NCI-H774 (cell line): Measurements from ENCODE around the gene DOCK4.
A peak's percentile ranks its signal among the peaks of the same experiment; 100 is the strongest.

Source experiments
- DNase-seq: peaks from one replicate; lab custom pipeline; 2025; lab: John Stamatoyannopoulos, UW

DOCK4 gene

GRCh38 chr7:111760043-111760442 is 446.2 kb downstream of the DOCK4 start:
- no peak for DNase-seq

DNA sequence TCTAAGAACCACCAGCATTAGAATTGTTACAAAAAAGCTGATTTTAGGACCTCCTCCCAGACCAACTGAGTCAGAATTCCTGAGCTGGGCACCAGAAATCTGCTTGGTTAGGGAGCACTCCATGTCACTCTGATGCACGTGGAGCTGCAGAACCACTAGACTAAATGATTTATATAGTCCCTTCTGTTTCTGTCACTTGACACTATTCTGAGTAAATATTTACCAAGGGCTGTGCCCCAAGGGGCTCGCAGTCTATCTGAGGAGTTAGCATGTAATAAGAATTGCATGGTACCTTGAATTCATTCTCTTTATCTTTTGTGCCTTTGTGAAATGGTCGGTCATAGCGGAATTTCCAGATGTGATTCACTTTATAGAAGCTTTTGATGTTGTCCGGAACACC is 447.9 kb downstream of the DOCK4 start:
- no peak for DNase-seq

DNA sequence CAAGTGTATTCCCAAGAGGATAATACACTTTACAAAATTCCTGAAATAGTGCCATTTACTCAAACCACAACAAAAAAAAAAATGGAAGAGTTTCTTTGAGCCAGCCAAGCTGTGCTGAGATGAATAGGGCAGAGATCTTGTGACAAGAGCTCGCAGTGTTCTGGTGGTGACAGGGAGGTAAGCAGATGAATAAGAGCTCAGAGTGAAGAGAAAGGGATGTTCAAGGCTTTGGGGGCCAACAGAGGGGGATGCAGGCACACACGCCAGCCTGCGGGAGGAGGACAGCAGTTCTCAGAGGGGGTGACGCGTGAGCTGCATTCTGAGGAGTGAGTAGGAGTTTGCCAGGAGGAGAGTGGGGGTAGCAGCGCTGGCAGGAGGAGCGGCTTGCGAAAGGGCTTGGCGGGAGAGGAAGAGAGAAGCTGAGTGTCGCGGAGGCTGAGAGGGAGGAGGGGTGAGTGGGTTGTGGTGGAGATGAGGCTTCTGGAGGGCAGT is 449.5 kb downstream of the DOCK4 start:
- DNase-seq: no peak

DNA sequence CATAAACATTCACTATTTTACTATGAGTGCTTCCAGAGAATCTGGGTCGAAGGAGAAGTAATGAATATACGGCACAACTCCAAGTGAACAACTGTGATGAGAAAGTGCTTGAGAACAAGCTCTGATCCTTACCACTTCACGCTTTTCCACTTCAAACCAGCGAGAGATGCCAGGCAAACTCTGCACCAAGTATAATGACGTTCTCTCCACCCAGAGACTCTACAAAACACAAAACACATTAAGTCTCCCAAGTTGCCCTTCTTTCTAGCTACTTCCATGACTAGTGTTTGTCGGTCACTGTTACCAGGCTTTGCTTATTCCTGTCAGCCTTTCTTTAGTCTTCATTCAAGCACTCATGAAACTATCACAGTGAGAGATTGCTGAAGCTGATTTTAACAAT is 450.8 kb downstream of the DOCK4 start:
- DNase-seq: no peak

GRCh38 chr7:111753968-111754367 is 452.2 kb downstream of the DOCK4 start:
- DNase-seq: no peak

DNA sequence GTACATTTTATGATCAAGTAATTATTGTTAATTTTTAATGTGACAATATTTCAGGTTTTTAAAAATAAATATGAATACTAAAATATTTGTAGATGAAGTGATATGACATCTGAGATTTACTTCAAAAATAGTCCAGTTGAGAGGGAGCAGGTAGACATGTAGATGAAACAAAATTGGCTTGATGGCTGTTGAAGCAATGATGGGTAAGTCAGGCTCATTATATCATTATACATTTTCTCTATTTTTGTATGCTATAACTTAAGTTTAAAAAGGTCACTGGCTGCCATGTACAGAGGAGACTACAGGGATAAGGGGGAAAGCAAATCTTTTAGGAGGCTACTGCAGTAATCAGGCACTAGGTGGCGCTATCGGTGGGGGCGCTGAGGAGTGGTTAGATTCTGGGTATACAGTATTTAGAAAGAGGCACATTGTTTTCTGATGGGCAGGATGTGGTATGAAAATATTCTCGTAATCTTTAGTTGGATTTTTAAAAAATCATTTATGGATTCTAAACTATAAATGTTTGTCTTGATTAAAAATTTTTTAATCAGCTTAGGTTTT is 454.1 kb downstream of the DOCK4 start:
- no peak for DNase-seq

DNA sequence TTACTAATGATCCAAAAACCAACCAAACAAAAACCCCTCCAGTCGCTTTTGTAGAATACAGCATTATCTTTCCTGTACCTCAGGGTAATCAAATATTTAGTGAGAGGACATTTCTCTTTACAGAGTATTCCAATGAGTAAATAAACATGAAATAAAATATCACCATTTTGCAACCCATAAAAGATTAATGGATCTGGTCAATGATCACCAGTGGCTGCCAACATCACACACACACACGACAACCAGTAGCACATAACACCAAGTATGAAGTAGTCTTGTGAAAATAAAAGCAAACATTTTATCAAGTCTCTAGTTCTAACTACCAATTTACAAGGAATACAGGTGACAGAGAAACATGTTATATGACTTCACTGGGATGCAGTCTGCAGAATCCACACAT is 455.3 kb downstream of the DOCK4 start:
- DNase-seq: no peak

DNA sequence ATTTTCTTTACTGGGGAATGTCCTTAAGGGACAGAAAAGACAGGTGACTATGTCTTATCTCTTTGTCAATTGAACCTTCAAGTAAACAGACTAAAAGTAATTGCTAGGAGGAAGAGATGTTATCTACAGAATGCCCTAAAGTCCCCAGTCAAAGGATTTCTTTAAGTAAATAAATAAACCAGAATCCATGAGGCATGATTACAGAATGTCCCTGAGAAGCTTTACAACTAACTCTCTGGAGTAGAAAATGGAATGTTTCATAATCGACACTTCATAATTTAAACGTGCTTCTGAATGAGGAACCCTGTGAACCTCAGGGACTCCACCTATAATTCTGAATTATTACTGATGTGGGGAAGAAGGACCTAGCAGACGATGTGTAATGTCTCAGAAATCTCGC is 456.0 kb downstream of the DOCK4 start:
- no peak for DNase-seq

GRCh38 chr7:111749625-111750024 is 456.6 kb downstream of the DOCK4 start:
- DNase-seq: no peak

DNA sequence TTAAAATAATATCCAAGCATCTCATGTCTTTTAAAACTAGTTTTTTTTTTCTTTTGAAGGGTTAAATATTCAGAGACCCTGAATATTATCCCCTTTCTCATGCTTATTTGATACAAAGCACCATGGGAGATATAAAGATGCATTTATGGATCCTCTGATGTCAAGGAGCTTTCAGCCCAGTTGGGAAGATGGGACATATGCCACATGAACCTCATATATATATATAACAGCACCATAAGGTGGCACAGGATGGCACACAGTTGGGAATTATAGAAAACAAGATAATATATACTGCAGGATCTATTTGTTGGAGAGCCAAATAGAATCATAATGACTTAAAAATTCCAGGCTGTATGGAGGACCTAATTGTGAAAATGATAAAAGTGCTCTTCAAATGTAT is 458.5 kb downstream of the DOCK4 start:
- no peak for DNase-seq

GRCh38 chr7:111746950-111747349 is 459.2 kb downstream of the DOCK4 start:
- no peak for DNase-seq

- no peak for DNase-seq
These were observed 461.6 kb downstream of the DOCK4 start for GRCh38 chr7:111744501-111745155.

GRCh38 chr7:111743244-111743847 is 462.9 kb downstream of the DOCK4 start:
- no peak for DNase-seq

GRCh38 chr7:111741811-111742240 is 464.4 kb downstream of the DOCK4 start:
- peak; percentile 51 for DNase-seq

- DNase-seq: no peak
These were observed 465.3 kb downstream of the DOCK4 start for GRCh38 chr7:111740942-111741341.

DNA sequence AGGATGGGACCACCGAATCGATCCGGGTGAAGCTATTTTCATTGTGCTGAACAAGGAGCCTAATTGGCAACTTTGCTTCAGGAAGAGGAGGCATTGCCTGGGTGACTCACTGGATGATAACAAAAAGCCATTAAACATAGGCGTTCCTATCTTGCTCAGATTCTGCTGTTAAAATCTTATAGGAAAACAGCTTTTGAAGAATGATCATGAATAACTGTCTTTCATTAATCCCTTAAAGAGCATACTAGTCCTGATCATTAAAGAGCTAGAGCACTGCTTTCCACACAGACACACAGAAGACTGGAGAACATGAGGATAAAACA is 469.7 kb downstream of the DOCK4 start:
- no peak for DNase-seq

GRCh38 chr7:111735661-111736551 is 470.3 kb downstream of the DOCK4 start:
- peak; percentile 40 for DNase-seq

- DNase-seq: no peak
These were observed 471.1 kb downstream of the DOCK4 start for GRCh38 chr7:111734954-111735660.

GRCh38 chr7:111732923-111733322 is 473.3 kb downstream of the DOCK4 start:
- no peak for DNase-seq

DNA sequence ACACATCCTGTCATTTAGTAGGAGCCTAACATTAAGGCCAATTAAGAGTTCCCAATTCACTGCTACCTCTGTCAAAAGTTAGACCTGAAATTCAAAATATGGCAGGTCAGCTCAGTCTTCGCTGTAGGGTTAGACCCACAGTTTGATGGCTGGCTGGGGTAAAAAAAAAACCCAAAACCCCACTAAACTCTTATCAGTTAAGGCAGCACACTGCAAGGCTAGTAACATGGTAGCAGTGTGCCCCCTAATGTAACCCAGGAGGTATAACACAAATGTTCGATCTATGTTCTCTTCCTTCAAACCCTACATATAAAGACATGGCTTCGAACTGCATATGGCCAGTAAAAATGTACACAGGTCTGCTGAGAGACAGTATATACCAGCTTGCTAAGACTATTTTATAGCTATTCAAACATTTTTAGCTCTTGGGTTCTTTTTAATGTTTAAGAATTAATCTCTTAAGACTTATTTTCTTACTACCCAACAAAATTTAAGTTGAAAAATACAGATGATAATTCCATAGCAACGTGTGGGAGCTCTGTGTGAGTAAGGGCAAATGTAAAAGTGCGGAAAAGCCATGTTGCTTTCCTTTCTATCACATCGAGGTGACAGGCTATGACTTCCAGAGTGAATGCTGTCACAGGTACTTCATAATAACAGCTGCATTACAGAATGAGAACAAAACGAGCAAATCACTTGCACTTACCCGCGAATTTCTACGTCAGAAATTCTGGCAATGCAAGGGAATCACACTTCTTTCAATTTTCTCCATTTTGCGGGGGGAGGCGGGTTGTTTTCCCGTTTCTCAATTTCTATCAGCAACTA is 475.5 kb downstream of the DOCK4 start:
- no peak for DNase-seq

DNA sequence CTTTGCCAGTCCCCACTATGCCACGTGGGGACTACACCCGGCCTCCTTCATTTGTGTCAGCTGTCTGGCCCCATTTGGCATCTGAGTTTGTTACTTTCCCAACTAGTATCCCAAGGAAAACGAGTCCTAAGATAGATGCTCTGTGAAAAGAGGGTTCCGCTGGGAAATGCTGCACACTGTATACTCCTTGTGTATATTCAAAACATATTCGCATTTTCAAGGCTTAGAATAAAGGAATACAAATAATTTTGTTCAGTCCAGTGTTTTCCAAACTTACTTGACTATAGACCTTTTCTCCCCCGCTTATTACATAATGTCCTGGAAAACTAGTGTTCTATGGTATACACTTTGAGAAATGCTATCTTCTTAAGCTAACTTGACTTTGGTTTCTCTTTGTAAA is 476.1 kb downstream of the DOCK4 start:
- no peak for DNase-seq
